Activated CD8-positive, alpha-beta memory T cell treated with anti-CD3 and anti-CD28 coated beads, Interleukin-2, amount 50 U/mL, for 1 hour (primary cell): ENCODE data around the gene SYNE4.
"Not testable (repeated sequence)": the region's sequence is repeated elsewhere in the genome, so short reads cannot be mapped to it uniquely, and the experiment has no call there.

Experiments used
- DNase-seq: peaks from one replicate; pipeline ENCODE4 v3.0.0-alpha.2; 2020; ENCODE audit errors: extremely low read depth

Gene SYNE4, protein sequence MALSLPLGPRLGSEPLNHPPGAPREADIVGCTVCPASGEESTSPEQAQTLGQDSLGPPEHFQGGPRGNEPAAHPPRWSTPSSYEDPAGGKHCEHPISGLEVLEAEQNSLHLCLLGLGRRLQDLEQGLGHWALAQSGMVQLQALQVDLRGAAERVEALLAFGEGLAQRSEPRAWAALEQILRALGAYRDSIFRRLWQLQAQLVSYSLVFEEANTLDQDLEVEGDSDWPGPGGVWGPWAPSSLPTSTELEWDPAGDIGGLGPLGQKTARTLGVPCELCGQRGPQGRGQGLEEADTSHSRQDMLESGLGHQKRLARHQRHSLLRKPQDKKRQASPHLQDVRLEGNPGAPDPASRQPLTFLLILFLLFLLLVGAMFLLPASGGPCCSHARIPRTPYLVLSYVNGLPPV

DNA sequence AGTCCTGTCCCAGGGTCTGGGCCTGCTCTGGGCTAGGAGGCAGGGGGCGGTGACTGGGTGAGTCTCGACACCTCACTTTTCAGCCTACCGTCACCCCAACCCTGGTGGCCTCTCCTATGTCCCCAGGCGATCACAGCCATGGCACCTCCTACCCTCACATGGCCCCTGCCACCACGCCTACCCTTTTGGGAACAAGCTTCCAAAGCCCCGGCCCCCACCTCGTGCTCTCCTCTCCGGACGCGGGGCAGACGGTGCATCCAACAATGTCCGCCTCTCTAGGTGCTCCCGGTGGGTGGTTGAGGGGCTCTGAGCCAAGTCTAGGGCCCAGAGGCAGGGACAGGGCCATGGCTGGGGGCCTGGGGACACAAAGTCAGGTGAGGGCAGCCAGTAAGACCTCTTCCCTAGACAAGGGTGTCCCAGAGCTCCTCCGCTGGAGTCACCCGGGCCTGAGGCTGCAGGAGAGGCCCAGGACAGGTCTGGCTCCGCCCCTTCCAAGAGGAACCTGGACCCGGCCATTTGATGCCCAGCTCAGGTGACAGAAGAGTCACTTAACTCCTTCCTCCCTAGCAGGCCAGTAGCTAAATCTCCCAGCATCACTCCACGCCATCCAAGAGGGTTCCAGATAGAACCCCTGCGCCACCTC is at the start of gene SYNE4:
Gene SYNE4 (minus strand): TSS at position 478 of the 643 bp plus-strand sequence. CDS start 132 bp downstream, at position 346.
- no peak for DNase-seq

GRCh38 chr19:36054733-36055686 is 46.4 kb upstream of the SYNE4 start, which contains the start of gene WDR62:
Gene WDR62 (plus strand): TSS chr19:36054897. CDS start chr19:36054972, 75 bp downstream.
- DNase-seq, result peak; percentile 80

- peak; percentile 99 for DNase-seq
Observed at GRCh38 chr19:36054119-36054732, 45.6 kb upstream of the SYNE4 start, which contains the start of gene THAP8. Gene THAP8 (minus strand): TSS chr19:36054285. CDS start chr19:36054217, 68 bp downstream.

DNA sequence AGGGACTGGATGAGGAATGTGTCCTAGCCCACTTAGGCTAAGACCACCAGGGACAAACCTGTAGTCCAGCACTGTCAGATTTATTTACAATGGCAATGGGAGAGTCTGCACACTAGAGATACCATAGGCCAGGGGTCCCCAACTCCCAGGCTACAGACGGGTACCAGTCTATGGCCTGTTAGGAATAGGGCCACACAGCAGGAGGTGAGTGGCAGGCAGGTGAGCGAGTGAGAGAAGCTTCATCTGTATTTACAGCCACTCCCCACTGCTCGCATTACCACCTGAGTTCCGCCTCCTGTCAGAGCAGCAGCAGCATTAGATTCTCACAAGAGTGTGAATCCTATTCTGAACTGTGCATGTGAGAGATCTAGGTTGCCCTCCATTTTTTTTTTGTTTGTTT is 43.0 kb upstream of the SYNE4 start:
- no peak for DNase-seq

DNA sequence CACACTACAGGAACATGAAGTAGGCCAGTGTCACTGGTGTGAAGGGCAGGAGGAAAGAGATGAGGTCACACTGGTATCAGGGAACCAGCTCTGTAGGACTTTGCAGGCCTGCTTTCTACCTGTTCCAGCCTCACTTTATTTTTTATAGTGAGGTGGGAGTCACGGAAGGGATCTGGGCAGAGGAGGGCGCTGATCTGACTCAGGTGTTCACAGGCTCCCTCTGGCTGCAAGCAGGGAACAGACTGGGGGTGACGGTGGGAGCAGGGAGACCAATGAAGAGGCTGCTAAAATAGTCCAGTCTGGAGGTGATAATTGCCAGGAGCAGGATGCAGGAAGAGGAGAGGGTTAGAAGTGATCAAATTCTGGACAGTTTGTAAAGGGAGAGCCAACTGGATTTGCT is 42.6 kb upstream of the SYNE4 start:
- DNase-seq, result no peak

DNA sequence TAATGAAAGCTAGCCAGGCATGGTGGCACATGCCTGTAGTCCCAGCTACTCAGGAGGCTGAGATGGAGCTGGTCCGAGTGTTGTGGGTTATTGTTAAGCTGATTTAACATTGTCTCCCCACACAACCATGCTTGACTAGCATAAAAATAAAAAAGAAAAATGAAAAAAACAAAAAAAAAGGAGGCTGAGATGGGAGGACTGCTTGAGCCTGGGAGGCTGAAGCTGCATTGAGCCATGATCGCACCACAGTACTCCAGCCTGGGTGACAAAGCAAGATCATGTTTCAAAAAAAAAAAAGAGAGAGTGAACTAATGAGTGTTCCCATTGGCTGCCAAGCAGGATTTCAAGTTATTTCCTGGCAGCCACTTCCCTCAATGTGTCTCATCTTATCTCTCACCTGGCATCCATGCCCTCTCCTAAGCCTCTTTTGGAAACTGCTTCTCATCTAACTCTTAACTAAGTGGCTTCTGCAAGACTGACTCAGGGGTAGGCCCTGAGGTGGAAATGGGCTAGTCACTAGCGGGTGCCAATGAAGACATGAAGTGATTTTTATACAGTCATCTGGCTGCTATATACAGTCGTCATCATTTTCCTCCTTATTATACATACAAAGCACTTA is 40.6 kb upstream of the SYNE4 start:
- no peak for DNase-seq

GRCh38 chr19:36047835-36048234 is 39.2 kb upstream of the SYNE4 start:
- DNase-seq, result no peak

DNA sequence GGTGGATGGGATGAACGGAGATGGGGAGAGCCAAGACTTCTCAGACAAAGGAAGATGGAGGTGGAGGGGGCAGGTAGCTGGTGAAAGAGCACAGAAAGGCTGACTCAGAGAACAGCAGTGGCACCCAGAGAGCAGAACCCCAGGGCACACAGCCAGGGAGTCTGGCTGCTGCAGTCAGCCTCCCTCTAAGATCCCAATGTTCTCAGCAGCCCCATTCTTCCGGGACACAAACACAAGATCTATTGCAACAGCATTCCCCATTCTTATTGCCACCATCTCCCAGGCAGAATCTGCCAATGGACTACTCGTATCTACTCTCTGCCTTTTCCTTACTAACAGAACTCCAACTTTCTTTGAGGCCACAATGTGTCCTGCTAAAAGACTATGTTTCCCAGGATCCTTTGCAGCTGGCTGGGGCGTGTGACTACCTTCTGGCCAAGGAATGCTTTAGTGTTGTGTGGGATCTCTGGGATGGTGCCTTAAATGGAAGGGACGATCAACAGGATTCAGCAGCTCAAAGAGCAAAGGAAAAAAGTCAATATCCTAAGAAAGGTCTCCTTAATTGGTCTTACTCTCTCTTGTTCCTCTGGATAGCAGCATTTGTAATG is 37.9 kb upstream of the SYNE4 start:
- no peak for DNase-seq

GRCh38 chr19:36043952-36044351 is 35.3 kb upstream of the SYNE4 start:
- DNase-seq, result no peak

- no peak for DNase-seq
Observed at GRCh38 chr19:36041831-36042230, 33.2 kb upstream of the SYNE4 start.

DNA sequence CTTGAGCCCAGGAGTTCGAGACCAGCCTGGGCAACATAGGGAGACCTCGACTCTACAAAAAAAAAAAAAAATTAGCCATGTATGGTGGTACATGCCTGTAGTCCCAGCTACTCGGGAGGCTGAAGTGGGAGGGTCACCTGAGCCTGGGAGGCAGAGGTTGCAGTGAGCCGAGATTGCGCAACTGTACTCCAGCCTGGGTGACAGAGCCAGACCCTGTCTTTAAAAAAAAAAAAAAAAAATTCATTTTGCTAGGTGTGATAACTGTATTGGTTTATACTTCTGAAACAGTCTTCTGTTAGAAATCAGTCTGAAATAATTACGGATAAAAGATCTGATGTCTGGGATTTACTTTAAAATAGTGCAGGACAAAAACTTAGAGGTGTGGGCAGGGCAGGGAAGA is 32.5 kb upstream of the SYNE4 start:
- DNase-seq, result not testable (repeated sequence)

- no peak for DNase-seq
Observed at GRCh38 chr19:36040495-36040894, 31.9 kb upstream of the SYNE4 start.

- DNase-seq, result no peak
Observed at GRCh38 chr19:36032251-36033104, 23.9 kb upstream of the SYNE4 start, which contains the start of gene CLIP3. Gene CLIP3 (minus strand): TSS chr19:36032873. CDS start chr19:36032357, 516 bp downstream.

- DNase-seq, result no peak
Observed at GRCh38 chr19:36031308-36031707, 22.7 kb upstream of the SYNE4 start.

DNA sequence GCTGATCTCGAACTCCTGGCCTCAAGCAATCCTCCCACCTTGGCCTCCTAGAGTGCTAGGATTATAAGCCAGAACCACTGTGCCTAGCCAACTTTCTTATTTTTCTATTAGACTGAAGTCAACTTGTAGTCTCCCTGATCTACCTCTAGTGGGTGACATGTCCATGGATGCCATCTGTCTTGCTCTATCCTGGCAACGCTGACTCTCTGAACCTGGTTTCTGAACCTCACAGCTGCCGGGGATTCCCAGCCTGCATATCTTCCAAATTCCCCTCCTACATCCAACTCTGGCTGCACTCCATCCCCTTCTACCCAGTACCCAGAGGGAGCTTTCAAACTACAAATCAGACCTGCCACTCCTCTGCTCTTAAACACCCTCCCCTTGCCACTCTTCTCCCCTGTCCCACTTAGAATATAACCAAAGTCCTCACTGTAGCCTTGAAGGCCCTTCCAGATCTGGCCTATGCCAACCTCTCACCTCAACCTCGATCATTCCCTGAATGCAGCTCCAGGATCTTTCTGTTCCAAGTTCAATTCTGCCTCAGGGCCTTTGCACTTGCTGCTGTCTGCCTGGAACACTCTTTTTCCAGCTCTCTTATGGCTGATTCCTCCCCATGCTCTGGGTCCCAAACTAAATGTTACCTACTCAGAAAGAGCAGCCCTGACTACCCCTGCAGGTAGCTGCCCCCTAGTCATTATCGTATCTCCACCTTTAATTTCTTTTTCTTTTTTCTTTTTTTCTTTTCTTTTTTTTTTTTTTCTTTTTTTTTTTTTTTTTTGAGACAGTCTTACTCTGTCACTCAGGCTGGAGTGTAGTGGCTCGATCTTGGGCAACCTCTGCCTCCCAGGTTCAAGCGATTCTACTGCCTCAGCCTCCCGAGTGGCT is 21.9 kb upstream of the SYNE4 start:
- DNase-seq, result no peak

DNA sequence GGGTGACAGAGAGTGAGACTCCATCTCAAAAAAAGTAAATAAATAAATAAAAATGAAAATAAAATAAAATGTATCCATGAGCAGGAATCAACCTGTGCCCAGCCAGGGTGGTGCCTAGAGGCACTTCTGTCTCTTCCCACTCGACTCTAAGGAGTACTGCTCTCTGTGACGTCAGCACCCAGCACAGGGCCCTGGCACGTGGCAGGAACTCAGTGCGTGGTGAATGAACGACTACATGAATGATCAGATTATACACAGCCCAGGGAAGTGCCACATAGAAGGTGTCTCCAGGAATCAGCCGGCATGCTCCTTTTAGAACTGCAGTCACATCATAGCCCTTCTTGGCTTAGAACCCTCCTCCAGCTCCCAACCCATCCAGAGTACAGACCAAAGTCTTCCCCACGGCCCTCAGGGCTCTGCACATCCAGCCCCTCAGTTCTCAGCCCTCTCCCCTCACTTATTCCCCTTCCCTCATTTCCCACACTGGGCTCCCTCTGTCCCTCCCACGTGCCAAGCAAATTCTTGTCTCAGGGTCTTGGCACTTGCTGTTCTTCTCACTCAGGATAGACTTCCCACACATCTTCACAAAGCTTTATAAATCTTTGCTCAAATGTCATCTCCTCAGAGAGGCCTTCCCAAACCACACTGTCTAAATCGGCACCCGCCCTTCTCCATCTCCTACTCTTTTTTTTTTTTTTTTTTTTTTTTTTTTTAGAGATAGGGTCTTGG is 19.9 kb upstream of the SYNE4 start:
- DNase-seq, result no peak

DNA sequence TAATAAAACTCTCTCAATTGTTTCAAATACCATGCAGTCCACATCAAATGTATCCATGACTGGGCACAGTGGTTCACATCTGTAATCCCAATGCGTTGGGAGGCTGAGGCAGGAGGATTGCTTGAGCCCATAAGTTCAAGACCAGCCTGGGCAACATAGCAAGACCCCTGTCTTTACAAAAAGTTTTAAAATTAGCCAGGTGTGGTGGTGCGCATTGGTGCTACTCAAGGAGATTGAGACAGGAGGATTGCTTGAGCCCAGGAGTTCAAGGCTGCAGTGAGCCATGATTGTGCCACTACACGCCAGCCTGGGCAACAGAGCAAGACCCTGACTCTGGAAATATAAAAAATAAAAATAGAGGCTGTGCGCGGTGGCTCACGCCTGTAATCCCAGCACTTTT is 19.1 kb upstream of the SYNE4 start:
- DNase-seq, result no peak
